Sigmoid colon (tissue), 7 donors: ENCODE measurements around the gene CHRNA9. TPM values are rescaled to one million over a fixed set of nuclear protein-coding genes. Genes with fewer than 3 reads are reported as not detected.

ENCODE experiments used
- DNase-seq: peaks from one replicate; pipeline ENCODE4 v3.0.0-alpha.2; 2019
- H3K27ac ChIP-seq, 4 donors: fragments of 200-600 bp; sonication (generic); one replicate each; pipeline ENCODE4 v1.5.1; 2016 to 2019; ENCODE audit warnings: mild to moderate bottlenecking in 1 of 4
- H3K27me3 ChIP-seq, 3 donors: fragments of 200-600 bp; sonication (generic); one replicate each; pipeline ENCODE4 v1.5.1; 2019; ENCODE audit warnings: mild to moderate bottlenecking in 1 of 3
- H3K36me3 ChIP-seq, 4 donors: fragments of 200-600 bp; sonication (generic); one replicate each; pipeline ENCODE4 v1.5.1; 2016 to 2019
- H3K4me1 ChIP-seq, 4 donors: fragments of 200-600 bp; sonication (generic); one replicate each; pipeline ENCODE4 v1.5.1; 2017 to 2019
- H3K4me3 ChIP-seq, 4 donors: fragments of 200-600 bp; sonication (generic); one replicate each; pipeline ENCODE4 v1.5.1; 2017 to 2019; ENCODE audit warnings: mild to moderate bottlenecking in 2 of 4, moderate library complexity in 1 of 4
- H3K9me3 ChIP-seq, 4 donors: fragments of 200-600 bp in 3 of 4; sonication (generic) in 3 of 4; one replicate each; pipeline versions ENCODE4 v1.5.1 to v1.6.1; 2013 to 2019
- CTCF ChIP-seq, 4 experiments: fragments of 450-650 bp in 3 of 4; fragments of 200-600 bp in 1 of 4; IDR thresholded peaks; one replicate each; pipeline ENCODE4 v1.5.1; 2016 to 2019; ENCODE audit warnings: antibody characterized with exemption in 4 of 4, mild to moderate bottlenecking in 3 of 4, moderate library complexity in 2 of 4
- EP300 ChIP-seq, 4 donors: sonication (generic); formaldehyde crosslinking; IDR thresholded peaks; one replicate each; pipeline ENCODE4 v1.6.1; 2017; ENCODE audit warnings: antibody characterized with exemption in 4 of 4
- POLR2A ChIP-seq, 2 donors: fragments of 450-650 bp; IDR thresholded peaks; one replicate each; pipeline ENCODE4 v1.6.1; 2016; ENCODE audit warnings: antibody characterized with exemption in 2 of 2, mild to moderate bottlenecking in 2 of 2, moderate library complexity in 2 of 2
- POLR2AphosphoS5 ChIP-seq, 4 donors: sonication (generic); formaldehyde crosslinking; IDR thresholded peaks; one replicate each; pipeline ENCODE4 v1.6.1; 2017; ENCODE audit warnings: antibody characterized with exemption in 4 of 4
- WGBS, 2 donors: extraction: QIAGEN DNeasy Blood & Tissue Kit; methylation state at CpG; one replicate each; pipeline ENCODE4 v1.1.7; 2013; 5-methylcytosine and 5-hydroxymethylcytosine counted together
- intact Hi-C: fragments of 100-400 bp; cut with DNase I; formaldehyde crosslinking; loops from one replicate; pipeline ENCODE4 v1.15.1; 2023
- polyA plus RNA-seq, 3 donors: library from polyadenylated mRNA; stranded (reverse); fragments of 200-250 nt; gene quantifications; one replicate each; pipeline ENCODE4 v1.2.3, GENCODE V29; 2013
- total RNA-seq, 4 donors: library from RNA; depleted of rRNA; stranded (reverse); fragments of >200 nt; gene quantifications; one replicate each; pipeline ENCODE4 v1.1.0, GENCODE V29; 2016
- donor health status: healthy with polysubstance abuse.
- donor health status: Bipolar disorder and iron deficiency.
- donor health status: healthy.

CHRNA9 gene
- total and polyA plus RNA-seq, 7 donors: not detected

DNA sequence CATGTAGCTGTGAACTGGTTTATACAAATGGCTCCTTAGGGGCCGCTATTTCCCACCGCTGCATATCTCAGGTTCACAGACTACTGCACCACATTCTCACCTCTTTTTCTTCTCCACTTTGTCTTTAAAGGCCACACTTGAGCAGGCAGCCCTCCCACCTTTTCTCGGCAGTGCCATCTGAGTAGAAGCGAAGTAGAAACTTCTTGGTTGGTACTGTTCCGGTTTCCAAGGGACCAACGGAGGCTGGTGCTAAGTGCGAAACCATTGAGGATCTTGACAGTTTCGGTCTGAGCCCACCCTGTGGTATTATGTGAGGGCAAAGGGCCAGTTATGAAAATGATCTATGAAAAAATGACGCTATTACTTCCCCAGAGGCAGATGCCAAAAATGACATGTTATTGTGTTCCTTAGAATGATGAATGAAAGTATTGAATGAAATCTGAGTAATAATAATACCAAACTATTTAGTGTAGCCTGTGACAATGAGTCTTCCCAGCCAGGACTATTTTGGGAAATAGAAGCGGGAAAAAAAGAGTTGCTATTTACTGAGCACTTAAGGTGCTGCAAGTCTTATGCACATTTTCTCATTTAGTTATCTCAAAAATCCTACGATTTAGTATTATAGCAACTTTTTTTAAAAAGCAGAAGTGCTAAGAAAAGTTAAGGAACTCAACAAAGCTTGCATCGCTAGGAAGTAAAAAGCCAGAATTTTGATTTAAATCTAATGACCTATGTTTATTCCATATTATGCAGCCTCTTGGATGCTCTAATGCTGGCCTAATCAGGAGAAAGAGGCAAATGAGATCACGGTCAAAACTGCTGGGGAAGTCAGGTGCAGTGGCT, 29.6 kb upstream of the CHRNA9 start:
- Histone ChIP-seq H3K4me3 (no peak overlapping the region), H3K36me3 (no peaks in the 10 kb centered on the region), H3K4me1 (peaks cover 0 to 8% (median 0%) of the 10 kb centered on the region in 4 donors), H3K9me3 (no peaks in the 10 kb centered on the region), H3K27me3 (no peaks in the 10 kb centered on the region), H3K27ac (no peak overlapping the region)
- 58 to 80% methylated on average over 13 of the region's 13 CpGs for WGBS, 2 donors
- no peak for TF ChIP-seq POLR2A (IDR thresholded peaks at IDR 0.05)
- TF ChIP-seq POLR2AphosphoS5 (IDR thresholded peaks at IDR 0.05): no peak
- TF ChIP-seq EP300 (IDR thresholded peaks at IDR 0.05): no peak
- TF ChIP-seq CTCF (IDR thresholded peaks at IDR 0.05): no peak
- DNase-seq: peak; percentile 26
- intact Hi-C loops: no loop called here

GRCh38 chr4:40306226-40306625, 28.9 kb upstream of the CHRNA9 start:
- H3K27ac ChIP-seq: no peak overlapping the region
- H3K9me3 ChIP-seq: no peaks in the 10 kb centered on the region
- DNase-seq: peak; percentile 19
- TF ChIP-seq POLR2AphosphoS5 (IDR thresholded peaks at IDR 0.05) (no peak), CTCF (IDR thresholded peaks at IDR 0.05) (no peak), EP300 (IDR thresholded peaks at IDR 0.05) (no peak), POLR2A (IDR thresholded peaks at IDR 0.05) (no peak)
- H3K36me3 ChIP-seq: no peaks in the 10 kb centered on the region
- no peaks in the 10 kb centered on the region for H3K27me3 ChIP-seq
- H3K4me3 ChIP-seq: no peak overlapping the region
- WGBS, 2 donors: 54 to 84% methylated on average over 3 of the region's 3 CpGs
- H3K4me1 ChIP-seq: peaks cover 0 to 8% (median 0%) of the 10 kb centered on the region in 4 donors
- intact Hi-C loops: no loop called here

GRCh38 chr4:40306976-40307375, 28.2 kb upstream of the CHRNA9 start:
- TF ChIP-seq POLR2AphosphoS5 (IDR thresholded peaks at IDR 0.05): no peak
- no peak for TF ChIP-seq POLR2A (IDR thresholded peaks at IDR 0.05)
- TF ChIP-seq CTCF (IDR thresholded peaks at IDR 0.05): no peak
- TF ChIP-seq EP300 (IDR thresholded peaks at IDR 0.05): no peak
- Histone ChIP-seq H3K27ac (no peak overlapping the region), H3K4me3 (no peak overlapping the region), H3K36me3 (no peaks in the 10 kb centered on the region), H3K4me1 (peaks cover 0 to 8% (median 0%) of the 10 kb centered on the region in 4 donors), H3K9me3 (no peaks in the 10 kb centered on the region), H3K27me3 (no peaks in the 10 kb centered on the region)
- DNase-seq: peak; percentile 17
- WGBS, 2 donors: 50 to 82% methylated on average over 3 of the region's 3 CpGs
- intact Hi-C loops: no loop called here

DNA sequence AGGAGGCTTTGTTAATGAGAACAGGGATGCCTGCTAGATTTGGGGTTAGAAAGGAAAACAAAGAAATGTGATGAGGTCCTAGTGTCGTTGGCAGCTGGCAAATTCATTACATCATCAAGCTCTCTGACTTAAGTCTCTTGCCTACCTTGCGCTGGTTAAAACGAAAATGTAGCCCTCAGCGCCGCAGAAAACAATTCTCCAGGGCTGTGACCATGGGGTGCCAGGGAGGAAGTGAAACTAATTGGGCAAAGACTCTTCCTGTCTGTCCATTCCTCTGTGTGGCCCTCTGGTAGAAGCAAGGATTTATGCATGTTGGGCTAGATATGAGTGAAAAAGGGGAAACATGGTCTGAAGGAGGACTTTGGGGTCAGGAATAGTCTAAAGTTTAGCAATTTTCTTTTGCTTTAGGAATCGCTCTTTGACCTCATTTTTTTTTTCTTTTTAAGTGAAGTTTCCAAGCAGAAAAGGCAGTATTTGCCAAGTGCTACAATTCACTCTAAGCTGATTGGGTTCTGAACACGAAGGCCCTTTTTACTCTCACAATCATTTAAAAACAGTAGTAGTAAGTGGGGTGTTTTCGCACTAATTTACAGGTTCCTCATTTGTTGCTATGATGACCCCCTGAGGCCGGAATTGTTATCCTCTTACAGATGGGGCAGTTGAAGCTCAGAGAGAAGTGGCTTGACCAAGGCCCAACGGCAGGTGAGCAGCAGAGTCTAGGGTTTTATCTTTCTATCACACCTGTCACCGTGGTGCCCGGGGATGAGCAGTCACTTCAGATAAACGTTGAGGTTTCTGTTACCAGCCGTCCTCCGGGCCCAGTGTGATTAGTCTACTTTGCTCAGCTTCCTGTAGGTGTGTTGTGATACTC, 27.3 kb upstream of the CHRNA9 start:
- peak; percentile 52 for DNase-seq
- no peaks in the 10 kb centered on the region for H3K9me3 ChIP-seq
- peaks cover 0 to 8% (median 0%) of the 10 kb centered on the region in 4 donors for H3K4me1 ChIP-seq
- no peak overlapping the region for H3K4me3 ChIP-seq
- H3K27ac ChIP-seq: peak overlapping the region in 1 of 4 donors; percentile 22
- no peaks in the 10 kb centered on the region for H3K27me3 ChIP-seq
- H3K36me3 ChIP-seq: no peaks in the 10 kb centered on the region
- no peak for TF ChIP-seq EP300 (IDR thresholded peaks at IDR 0.05)
- no peak for TF ChIP-seq POLR2A (IDR thresholded peaks at IDR 0.05)
- TF ChIP-seq POLR2AphosphoS5 (IDR thresholded peaks at IDR 0.05): no peak
- no peak for TF ChIP-seq CTCF (IDR thresholded peaks at IDR 0.05)
- intact Hi-C loops: loop anchor here (2.0 kb wide), 2 partner anchors 157 to 251 kb away; partner anchors contain the start of gene N4BP2
- WGBS, 2 donors: 42 to 70% methylated on average over 15 of the region's 15 CpGs
